SK-N-SH (cell line): ENCODE data around the gene DCLK3. TPM values are rescaled to one million over a fixed set of nuclear protein-coding genes. Genes with fewer than 3 reads are reported as not detected.

Source experiments
- CTCF ChIA-PET: fragments of 300-600, 350-600 bp; formaldehyde crosslinking; extraction: SDS; loops from one replicate; lab custom pipeline; 2021; lab: Yijun Ruan, JAX
- POLR2A ChIA-PET: fragments of 350-600 bp; sonication (Branson Sonifier 250); formaldehyde crosslinking; extraction: SDS; loops from one replicate; lab custom pipeline; 2020; ENCODE audit warnings: antibody characterized with exemption, inconsistent platforms; lab: Yijun Ruan, JAX
- DNase-seq: peaks from one replicate; pipeline ENCODE4 v3.0.0; 2012
- H2AFZ ChIP-seq: fragments of 200-600 bp; sonication (generic); 2 replicates; pipeline ENCODE4 v1.8.1; 2016; ENCODE audit warnings: antibody characterized with exemption, mild to moderate bottlenecking, low read depth
- H3F3A ChIP-seq: fragments of 200-600 bp; sonication (generic); replicated peaks from 2 replicates; pipeline ENCODE3; 2016; ENCODE audit warnings: antibody characterized with exemption, mild to moderate bottlenecking; ENCODE audit not compliant: insufficient read depth
- H3K27ac ChIP-seq, 2 experiments: fragments of 200-500 bp in 1 of 2; fragments of 200-600 bp in 1 of 2; sonication (Bioruptor generic) in 1 of 2; sonication (generic), shearing (Covaris generic) in 1 of 2; 2 replicates each; pipeline versions ENCODE4 v1.5.1 to v1.6.1; 2014 to 2016; ENCODE audit warnings: low read depth in 2 of 2, inconsistent platforms in 1 of 2, low read length in 1 of 2, mild to moderate bottlenecking in 1 of 2, mixed read lengths in 1 of 2
- H3K27me3 ChIP-seq: fragments of 200-600 bp; sonication (generic), shearing (Covaris generic); 2 replicates; pipeline ENCODE4 v1.6.1; 2016; ENCODE audit warnings: mixed run types; ENCODE audit not compliant: insufficient read depth
- H3K36me3 ChIP-seq, 2 experiments: fragments of 200-500 bp in 1 of 2; fragments of 200-600 bp in 1 of 2; sonication (Bioruptor generic) in 1 of 2; sonication (generic) in 1 of 2; replicated peaks in 1 of 2; 2 replicates each; pipeline versions ENCODE3 to v1.5.1; 2014 to 2016; ENCODE audit warnings: low read length in 1 of 2, mild to moderate bottlenecking in 1 of 2; ENCODE audit not compliant: insufficient read depth in 2 of 2, control insufficient read depth in 1 of 2
- H3K4me1 ChIP-seq, 2 experiments: fragments of 200-500 bp in 1 of 2; fragments of 200-600 bp in 1 of 2; sonication (Bioruptor generic) in 1 of 2; sonication (generic), shearing (Covaris generic) in 1 of 2; 2 replicates each; pipeline versions ENCODE4 v1.5.1 to v1.6.1; 2014 to 2016; ENCODE audit warnings: low read depth in 1 of 2, low read length in 1 of 2, mixed run types in 1 of 2; ENCODE audit not compliant: insufficient read depth in 2 of 2, control insufficient read depth in 1 of 2
- H3K4me2 ChIP-seq: fragments of 200-600 bp; sonication (generic), shearing (Covaris generic); 2 replicates; pipeline ENCODE4 v1.6.1; 2017; ENCODE audit warnings: mixed run types
- H3K4me3 ChIP-seq, 2 experiments: fragments of 200-500 bp in 1 of 2; fragments of 200-600 bp in 1 of 2; sonication (Bioruptor generic) in 1 of 2; sonication (generic), shearing (Covaris generic) in 1 of 2; 2 replicates each; pipeline versions ENCODE4 v1.5.1 to v1.8.1; 2014 to 2016; ENCODE audit warnings: low read depth in 2 of 2, inconsistent platforms in 1 of 2, low read length in 1 of 2, mild to moderate bottlenecking in 1 of 2, mixed read lengths in 1 of 2, moderate library complexity in 1 of 2
- H3K79me2 ChIP-seq: fragments of 200-600 bp; sonication (generic); 2 replicates; pipeline ENCODE4 v1.8.1; 2017; ENCODE audit warnings: mild to moderate bottlenecking; ENCODE audit not compliant: insufficient read depth
- H3K9ac ChIP-seq: fragments of 200-600 bp; sonication (generic); 2 replicates; pipeline ENCODE4 v1.6.1; 2017; ENCODE audit warnings: mixed run types
- H3K9me2 ChIP-seq: fragments of 200-600 bp; sonication (generic); 2 replicates; pipeline ENCODE4 v1.6.1; 2017; ENCODE audit warnings: mixed run types
- H3K9me3 ChIP-seq: fragments of 200-600 bp; sonication (generic); 2 replicates; pipeline ENCODE4 v1.6.1; 2017; ENCODE audit warnings: mixed run types, mild to moderate bottlenecking, moderate library complexity
- H4K20me1 ChIP-seq: fragments of 200-600 bp; sonication (generic); 2 replicates; pipeline ENCODE4 v1.6.1; 2017; ENCODE audit warnings: mild to moderate bottlenecking, mixed run types; ENCODE audit not compliant: insufficient read depth
- EP300 ChIP-seq, 2 experiments: IDR thresholded peaks; 2 replicates each; pipeline versions ENCODE4 v1.4.0 to v1.6.1; 2012; ENCODE audit warnings: borderline replicate concordance in 1 of 2, low read depth in 1 of 2, low read length in 1 of 2
- EZH2phosphoT487 ChIP-seq: fragments of 200-600 bp; sonication (generic); IDR thresholded peaks from 2 replicates; pipeline ENCODE4 v1.6.1; 2017; ENCODE audit warnings: low read depth, mixed run types, mild to moderate bottlenecking, antibody characterized with exemption, moderate library complexity, borderline replicate concordance
- FOSL2 ChIP-seq: IDR thresholded peaks from 2 replicates; pipeline ENCODE4 v1.4.0; 2012; ENCODE audit warnings: low read depth, mild to moderate bottlenecking, moderate library complexity, borderline replicate concordance
- FOXM1 ChIP-seq: IDR thresholded peaks from 2 replicates; pipeline ENCODE4 v1.4.0; 2012; ENCODE audit warnings: low read depth, mild to moderate bottlenecking
- IRF3 ChIP-seq: fragments of 150-350 bp; IDR thresholded peaks from 2 replicates; pipeline ENCODE4 v1.6.1; 2016; ENCODE audit warnings: mild to moderate bottlenecking, low read depth, low read length
- MEF2A ChIP-seq: IDR thresholded peaks from 2 replicates; pipeline ENCODE4 v1.4.0; 2012; ENCODE audit warnings: low read depth, borderline replicate concordance
- MXI1 ChIP-seq: IDR thresholded peaks from 2 replicates; pipeline ENCODE4 v1.6.1; 2012; ENCODE audit warnings: mild to moderate bottlenecking, low read depth, low read length, improper control_type of control experiment
- PBX3 ChIP-seq: IDR thresholded peaks from 2 replicates; pipeline ENCODE4; 2012
- POLR2AphosphoS5 ChIP-seq: IDR thresholded peaks from 2 replicates; pipeline ENCODE4 v1.6.1; 2012; ENCODE audit warnings: low read depth, low read length
- REST ChIP-seq: IDR thresholded peaks from 2 replicates; pipeline ENCODE4 v1.6.1; 2012; ENCODE audit warnings: mild to moderate bottlenecking, low read depth, low read length, moderate library complexity
- SIN3A ChIP-seq: IDR thresholded peaks from 2 replicates; pipeline ENCODE4 v1.6.1; 2012; ENCODE audit warnings: low read depth, mild to moderate bottlenecking, low read length, moderate library complexity, borderline replicate concordance
- TEAD4 ChIP-seq: IDR thresholded peaks from 2 replicates; pipeline ENCODE4 v1.4.0; 2012; ENCODE audit warnings: mild to moderate bottlenecking, borderline replicate concordance; ENCODE audit not compliant: insufficient read depth
- USF2 ChIP-seq: fragments of 150-350 bp; IDR thresholded peaks from 2 replicates; pipeline ENCODE4 v1.6.1; 2017; ENCODE audit warnings: antibody characterized with exemption, low read length, low read depth, borderline replicate concordance
- YY1 ChIP-seq: IDR thresholded peaks from 2 replicates; pipeline ENCODE4 v1.4.0; 2012; ENCODE audit warnings: low read depth, mild to moderate bottlenecking
- WGBS: methylation state at CpG from one replicate; pipeline ENCODE4 v1.1.6; 2017; ENCODE audit warnings: low lambda C conversion rate; 5-methylcytosine and 5-hydroxymethylcytosine counted together
- polyA plus RNA-seq, 3 experiments: library from polyadenylated mRNA; depleted of rRNA; stranded (reverse); fragments of >200 nt; gene quantifications; 2 replicates each; pipeline ENCODE4 v1.2.3, GENCODE V29; 2012

DCLK3 gene
- polyA plus RNA-seq, 1 of the 3 experiments (the other 2 are of a cell fraction): not detected

- CTCF ChIA-PET: no interaction called here
- TF ChIP-seq FOSL2: no peak
- TF ChIP-seq MEF2A: no peak
- TF ChIP-seq REST: no peak
- no peak for TF ChIP-seq EZH2phosphoT487
- TF ChIP-seq IRF3: no peak
- TF ChIP-seq TEAD4: no peak
- TF ChIP-seq YY1: no peak
- no peak for TF ChIP-seq FOXM1
- no peak for TF ChIP-seq PBX3
- H3K4me2 ChIP-seq: no peak overlapping the region
- no peaks in the 10 kb centered on the region for H3K79me2 ChIP-seq
- no peaks in the 10 kb centered on the region for H4K20me1 ChIP-seq
- H3K36me3 ChIP-seq: no peaks in the 10 kb centered on the region
- H3K27me3 ChIP-seq: no peaks in the 10 kb centered on the region
- no peaks in the 10 kb centered on the region for H3F3A ChIP-seq
- POLR2A ChIA-PET: no interaction called here
- no peak overlapping the region for H3K9ac ChIP-seq
- no peaks in the 10 kb centered on the region; a peak in 1 of 4 replicates for H3K4me1 ChIP-seq
- DNase-seq: no peak
- H3K9me3 ChIP-seq: no peaks in the 10 kb centered on the region
- no peak overlapping the region for H2AFZ ChIP-seq
- no peak overlapping the region for H3K27ac ChIP-seq
- H3K4me3 ChIP-seq: no peak overlapping the region
- H3K9me2 ChIP-seq: no peaks in the 10 kb centered on the region
- WGBS: 31% methylated on average over 2 of the region's 2 CpGs
These were observed 31.8 kb upstream of the DCLK3 start for GRCh38 chr3:36796161-36796560.

- Histone ChIP-seq H3K27me3 (no peaks in the 10 kb centered on the region), H3K9me2 (no peaks in the 10 kb centered on the region), H3K9ac (no peak overlapping the region), H3K4me1 (peaks cover 0 to 2% of the 10 kb centered on the region in 2 experiments; a peak in 1 of 4 replicates), H3K9me3 (no peaks in the 10 kb centered on the region), H3F3A (no peaks in the 10 kb centered on the region), H2AFZ (no peak overlapping the region), H3K4me2 (no peak overlapping the region), H3K79me2 (no peaks in the 10 kb centered on the region), H4K20me1 (no peaks in the 10 kb centered on the region), H3K4me3 (no peak overlapping the region), H3K36me3 (no peaks in the 10 kb centered on the region), H3K27ac (no peak overlapping the region)
- WGBS: 7% methylated on average over 1 of the region's 1 CpG
- CTCF ChIA-PET: interaction anchor here (1.3 to 2.0 kb wide), 2 partner anchors 72 to 74 kb away, joined by 3 to 4 read pairs; no protein-coding TSS in a partner anchor
- POLR2A ChIA-PET: no interaction called here
- no peak for DNase-seq
- TF ChIP-seq SIN3A (no peak), YY1 (no peak), TEAD4 (no peak), MXI1 (no peak), POLR2AphosphoS5 (no peak), IRF3 (no peak), USF2 (no peak), EZH2phosphoT487 (no peak), EP300 (IDR thresholded peaks at IDR 0.05; ENCODE audit: borderline replicate concordance in 1 of 2, low read depth in 1 of 2, low read length in 1 of 2) (no peak)
These were observed 31.3 kb upstream of the DCLK3 start for GRCh38 chr3:36795622-36796021.
